Measurements from ENCODE around the gene SCMH1. TPM values are rescaled to one million over a fixed set of nuclear protein-coding genes. Genes with fewer than 3 reads are reported as not detected.
"Not testable (repeated sequence)": the region's sequence is repeated elsewhere in the genome, so short reads cannot be mapped to it uniquely, and the experiment has no call there.

SCMH1 gene
- total RNA-seq, 4 donors from 2014 or later, result 76.5 to 110 (median 92.4) TPM

DNA sequence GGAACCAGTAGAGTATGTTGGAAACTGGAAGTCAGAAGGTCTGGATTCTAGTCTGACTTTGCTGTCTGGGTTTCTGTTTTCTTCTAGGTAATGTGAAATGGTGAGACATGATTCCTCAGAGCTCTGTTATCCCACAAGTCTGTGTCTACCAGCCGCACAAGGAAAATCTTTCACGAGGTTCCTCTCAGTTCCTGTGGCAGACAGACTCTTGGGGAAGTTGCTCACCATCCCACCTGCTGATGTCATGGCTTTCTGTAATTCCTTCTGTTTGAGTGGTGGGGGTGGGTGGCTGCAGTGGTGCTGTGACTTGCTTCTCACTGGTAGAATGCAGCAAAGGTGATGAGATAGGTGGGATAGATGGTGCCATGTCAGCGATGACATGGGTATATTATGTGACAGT is 17.1 kb upstream of the SCMH1 start:
- TF ChIP-seq, protein P1, sequence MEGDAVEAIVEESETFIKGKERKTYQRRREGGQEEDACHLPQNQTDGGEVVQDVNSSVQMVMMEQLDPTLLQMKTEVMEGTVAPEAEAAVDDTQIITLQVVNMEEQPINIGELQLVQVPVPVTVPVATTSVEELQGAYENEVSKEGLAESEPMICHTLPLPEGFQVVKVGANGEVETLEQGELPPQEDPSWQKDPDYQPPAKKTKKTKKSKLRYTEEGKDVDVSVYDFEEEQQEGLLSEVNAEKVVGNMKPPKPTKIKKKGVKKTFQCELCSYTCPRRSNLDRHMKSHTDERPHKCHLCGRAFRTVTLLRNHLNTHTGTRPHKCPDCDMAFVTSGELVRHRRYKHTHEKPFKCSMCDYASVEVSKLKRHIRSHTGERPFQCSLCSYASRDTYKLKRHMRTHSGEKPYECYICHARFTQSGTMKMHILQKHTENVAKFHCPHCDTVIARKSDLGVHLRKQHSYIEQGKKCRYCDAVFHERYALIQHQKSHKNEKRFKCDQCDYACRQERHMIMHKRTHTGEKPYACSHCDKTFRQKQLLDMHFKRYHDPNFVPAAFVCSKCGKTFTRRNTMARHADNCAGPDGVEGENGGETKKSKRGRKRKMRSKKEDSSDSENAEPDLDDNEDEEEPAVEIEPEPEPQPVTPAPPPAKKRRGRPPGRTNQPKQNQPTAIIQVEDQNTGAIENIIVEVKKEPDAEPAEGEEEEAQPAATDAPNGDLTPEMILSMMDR (IDR thresholded peaks at IDR 0.05), result no peak
- TF ChIP-seq EP300 (IDR thresholded peaks at IDR 0.05), result no peak
- no peak for TF ChIP-seq POLR2AphosphoS5 (IDR thresholded peaks at IDR 0.05)
- TF ChIP-seq POLR2A (IDR thresholded peaks at IDR 0.05; ENCODE audit: low read depth), result no peak
- DNase-seq (ENCODE audit: extremely low spot score), result no peak

DNA sequence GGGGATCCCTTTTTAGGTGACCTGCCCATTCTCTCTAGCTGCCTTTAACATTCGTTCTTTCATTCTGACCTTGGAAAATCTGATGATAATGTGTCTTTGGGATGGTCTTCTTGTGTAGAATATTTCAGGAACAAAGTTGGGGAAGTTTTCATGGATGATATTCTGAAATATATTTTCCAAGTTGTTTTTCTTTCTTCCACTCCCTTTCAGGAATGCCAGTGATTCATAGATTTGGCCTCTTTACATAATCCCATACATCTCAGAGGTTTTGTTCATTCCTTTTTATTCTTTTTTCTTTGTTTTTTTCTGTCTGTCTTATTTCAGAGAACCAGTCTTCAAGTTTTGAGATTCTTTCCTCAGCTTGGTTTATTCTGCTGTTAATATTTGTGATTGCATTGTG is 13.9 kb upstream of the SCMH1 start:
- Histone ChIP-seq H3K9me3 (peaks cover 0 to 4% (median 0%) of the 10 kb centered on the region in 4 donors), H3K4me3 (no peak overlapping the region), H3K4me1 (no peaks in the 10 kb centered on the region), H3K27me3 (no peaks in the 10 kb centered on the region), H3K36me3 (peaks cover 0 to 4% (median 0%) of the 10 kb centered on the region in 4 donors), H3K27ac (replicated peaks in 1 of 4) (no peak overlapping the region)
- no peak for DNase-seq (ENCODE audit: extremely low spot score)
- 87% methylated on average over 1 of the region's 1 CpG for WGBS
- TF ChIP-seq, protein P1 (IDR thresholded peaks at IDR 0.05), result no peak
- intact Hi-C loops (cut with DNase I), result no loop called here

More for the DNA sequence above, 17.1 kb upstream of the SCMH1 start:
- intact Hi-C loops (cut with DNase I), result no loop called here
- Histone ChIP-seq H3K36me3 (peaks cover 0 to 4% (median 0%) of the 10 kb centered on the region in 4 donors), H3K27me3 (no peaks in the 10 kb centered on the region), H3K4me1 (no peaks in the 10 kb centered on the region), H3K4me3 (no peak overlapping the region), H3K27ac (replicated peaks in 1 of 4) (no peak overlapping the region), H3K9me3 (no peaks in the 10 kb centered on the region)
- 77% methylated on average over 3 of the region's 3 CpGs for WGBS

DNA sequence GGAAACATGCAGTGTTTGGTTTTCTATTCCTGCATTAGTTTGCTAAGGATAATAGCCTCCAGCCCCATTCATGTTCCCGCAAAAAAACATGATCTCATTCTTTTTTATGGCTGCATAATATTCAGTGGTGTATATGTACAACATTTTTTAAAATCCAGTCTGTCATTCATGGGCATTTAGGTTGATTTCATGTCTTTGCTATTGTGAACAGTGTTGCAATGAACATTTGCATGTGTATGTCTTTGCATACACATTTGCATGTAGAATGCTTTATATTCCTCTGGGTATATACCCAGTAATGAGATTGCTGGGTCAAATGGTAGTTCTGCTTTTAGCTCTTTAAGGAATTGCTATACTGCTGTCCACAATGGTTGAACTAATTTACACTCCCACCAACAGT is 9.0 kb upstream of the SCMH1 start:
- intact Hi-C loops (cut with DNase I); H3K27ac ChIP-seq (replicated peaks in 1 of 4); H3K36me3 ChIP-seq; H3K4me3 ChIP-seq; H3K27me3 ChIP-seq; H3K9me3 ChIP-seq; DNase-seq (ENCODE audit: extremely low spot score); H3K4me1 ChIP-seq: not testable (repeated sequence)
- WGBS, result 96% methylated on average over 1 of the region's 1 CpG

DNA sequence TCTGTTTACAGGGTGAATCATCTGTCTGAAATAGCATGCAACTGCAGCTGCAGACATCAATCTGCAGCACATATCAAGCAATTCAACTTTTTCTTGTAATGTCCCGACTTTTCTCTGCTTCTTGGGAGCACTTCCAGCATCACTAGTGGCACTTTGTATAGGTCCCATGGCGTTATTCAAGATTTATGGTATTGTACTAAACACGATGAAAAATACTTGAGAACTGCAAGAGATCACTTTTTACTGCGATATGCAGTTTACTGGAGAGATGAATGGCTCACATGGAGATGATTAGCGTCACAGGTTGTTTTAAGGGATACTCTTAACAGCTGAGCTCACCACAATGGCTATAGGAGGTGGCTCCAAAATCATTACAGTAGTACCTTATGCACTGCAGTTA is 7.2 kb upstream of the SCMH1 start:
- intact Hi-C loops (cut with DNase I), result loop anchor here (10.0 kb wide), 1 partner anchor 205 kb away; no protein-coding TSS in a partner anchor

DNA sequence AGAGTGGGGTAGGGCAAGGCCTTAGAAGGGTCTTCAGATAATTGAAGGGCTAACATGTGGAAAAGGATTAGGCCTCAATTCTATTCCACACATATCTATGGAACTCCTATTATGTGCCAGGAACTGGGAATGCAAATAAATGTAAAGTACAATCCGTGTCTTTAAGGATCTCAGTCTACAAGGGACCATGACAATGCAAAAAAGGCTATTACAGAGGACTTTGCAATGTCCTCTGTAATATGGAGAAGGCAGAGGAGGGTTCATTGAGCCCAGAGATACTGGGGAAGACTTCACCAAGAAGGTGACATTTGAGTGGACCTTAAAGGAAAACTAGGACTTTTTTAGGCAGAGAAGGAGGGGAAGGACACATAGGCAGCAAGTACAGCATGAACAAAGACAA is 4.5 kb upstream of the SCMH1 start:
- Histone ChIP-seq H3K9me3 (no peaks in the 10 kb centered on the region), H3K4me3 (no peak overlapping the region), H3K4me1 (peaks cover 6 to 18% (median 11%) of the 10 kb centered on the region in 4 donors), H3K27ac (replicated peaks in 1 of 4) (no peak overlapping the region), H3K36me3 (no peaks in the 10 kb centered on the region), H3K27me3 (no peaks in the 10 kb centered on the region)
- TF ChIP-seq EP300 (IDR thresholded peaks at IDR 0.05), result no peak
- TF ChIP-seq, protein P1 (IDR thresholded peaks at IDR 0.05), result no peak
- TF ChIP-seq POLR2AphosphoS5 (IDR thresholded peaks at IDR 0.05), result no peak
- no peak for TF ChIP-seq POLR2A (IDR thresholded peaks at IDR 0.05; ENCODE audit: low read depth)
- no peak for DNase-seq (ENCODE audit: extremely low spot score)
- intact Hi-C loops (cut with DNase I), result loop anchor here (10.0 kb wide), 1 partner anchor 202 kb away; no protein-coding TSS in a partner anchor
- 85% methylated on average over 1 of the region's 1 CpG for WGBS

More for the DNA sequence above, 7.2 kb upstream of the SCMH1 start:
- no peaks in the 10 kb centered on the region for H3K36me3 ChIP-seq
- H3K4me3 ChIP-seq, result no peak overlapping the region
- peaks cover 0 to 4% (median 0%) of the 10 kb centered on the region in 4 donors for H3K9me3 ChIP-seq
- no peak for TF ChIP-seq POLR2A (IDR thresholded peaks at IDR 0.05; ENCODE audit: low read depth)
- TF ChIP-seq, protein P1 (IDR thresholded peaks at IDR 0.05), result no peak
- no peak for TF ChIP-seq EP300 (IDR thresholded peaks at IDR 0.05)
- TF ChIP-seq POLR2AphosphoS5 (IDR thresholded peaks at IDR 0.05), result no peak
- no peaks in the 10 kb centered on the region for H3K27me3 ChIP-seq
- H3K4me1 ChIP-seq, result peaks cover 0 to 6% (median 0%) of the 10 kb centered on the region in 4 donors
- peak; percentile 19 for DNase-seq (ENCODE audit: extremely low spot score)
- no peak overlapping the region for H3K27ac ChIP-seq (replicated peaks in 1 of 4)
- 92% methylated on average over 5 of the region's 5 CpGs for WGBS
